ENCODE measurements around the gene ZNF576.

Gene ZNF576

GRCh38 chr19:43609872-43610271, 13.5 kb downstream of the ZNF576 start (continued):
- TF ChIP-seq, protein P1, sequence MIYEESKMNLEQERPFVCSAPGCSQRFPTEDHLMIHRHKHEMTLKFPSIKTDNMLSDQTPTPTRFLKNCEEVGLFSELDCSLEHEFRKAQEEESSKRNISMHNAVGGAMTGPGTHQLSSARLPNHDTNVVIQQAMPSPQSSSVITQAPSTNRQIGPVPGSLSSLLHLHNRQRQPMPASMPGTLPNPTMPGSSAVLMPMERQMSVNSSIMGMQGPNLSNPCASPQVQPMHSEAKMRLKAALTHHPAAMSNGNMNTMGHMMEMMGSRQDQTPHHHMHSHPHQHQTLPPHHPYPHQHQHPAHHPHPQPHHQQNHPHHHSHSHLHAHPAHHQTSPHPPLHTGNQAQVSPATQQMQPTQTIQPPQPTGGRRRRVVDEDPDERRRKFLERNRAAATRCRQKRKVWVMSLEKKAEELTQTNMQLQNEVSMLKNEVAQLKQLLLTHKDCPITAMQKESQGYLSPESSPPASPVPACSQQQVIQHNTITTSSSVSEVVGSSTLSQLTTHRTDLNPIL (CRISPR knock-in tag; IDR thresholded peaks at IDR 0.05; ENCODE audit: low read depth): no peak
- TF ChIP-seq ZNF565 (CRISPR knock-in tag; conservative IDR thresholded peaks at IDR 0.05; ENCODE audit: low read depth): no peak
- no peak for TF ChIP-seq SNAI2 (CRISPR knock-in tag; IDR thresholded peaks at IDR 0.05)
- TF ChIP-seq, protein P2, sequence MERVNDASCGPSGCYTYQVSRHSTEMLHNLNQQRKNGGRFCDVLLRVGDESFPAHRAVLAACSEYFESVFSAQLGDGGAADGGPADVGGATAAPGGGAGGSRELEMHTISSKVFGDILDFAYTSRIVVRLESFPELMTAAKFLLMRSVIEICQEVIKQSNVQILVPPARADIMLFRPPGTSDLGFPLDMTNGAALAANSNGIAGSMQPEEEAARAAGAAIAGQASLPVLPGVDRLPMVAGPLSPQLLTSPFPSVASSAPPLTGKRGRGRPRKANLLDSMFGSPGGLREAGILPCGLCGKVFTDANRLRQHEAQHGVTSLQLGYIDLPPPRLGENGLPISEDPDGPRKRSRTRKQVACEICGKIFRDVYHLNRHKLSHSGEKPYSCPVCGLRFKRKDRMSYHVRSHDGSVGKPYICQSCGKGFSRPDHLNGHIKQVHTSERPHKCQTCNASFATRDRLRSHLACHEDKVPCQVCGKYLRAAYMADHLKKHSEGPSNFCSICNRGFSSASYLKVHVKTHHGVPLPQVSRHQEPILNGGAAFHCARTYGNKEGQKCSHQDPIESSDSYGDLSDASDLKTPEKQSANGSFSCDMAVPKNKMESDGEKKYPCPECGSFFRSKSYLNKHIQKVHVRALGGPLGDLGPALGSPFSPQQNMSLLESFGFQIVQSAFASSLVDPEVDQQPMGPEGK (CRISPR knock-in tag; IDR thresholded peaks at IDR 0.05; ENCODE audit: borderline replicate concordance): no peak
- no peak for TF ChIP-seq PPARA (CRISPR knock-in tag; IDR thresholded peaks at IDR 0.05; ENCODE audit: borderline replicate concordance)
- TF ChIP-seq ISL1 (CRISPR knock-in tag; IDR thresholded peaks at IDR 0.05): no peak
- TF ChIP-seq ARNTL (CRISPR knock-in tag; IDR thresholded peaks at IDR 0.05; ENCODE audit: borderline replicate concordance, low read depth): no peak
- no peak for TF ChIP-seq TOX (CRISPR knock-in tag; IDR thresholded peaks at IDR 0.05; ENCODE audit: borderline replicate concordance)
- no peak for TF ChIP-seq ZFP3 (CRISPR knock-in tag; IDR thresholded peaks at IDR 0.05)
- TF ChIP-seq, protein P3, sequence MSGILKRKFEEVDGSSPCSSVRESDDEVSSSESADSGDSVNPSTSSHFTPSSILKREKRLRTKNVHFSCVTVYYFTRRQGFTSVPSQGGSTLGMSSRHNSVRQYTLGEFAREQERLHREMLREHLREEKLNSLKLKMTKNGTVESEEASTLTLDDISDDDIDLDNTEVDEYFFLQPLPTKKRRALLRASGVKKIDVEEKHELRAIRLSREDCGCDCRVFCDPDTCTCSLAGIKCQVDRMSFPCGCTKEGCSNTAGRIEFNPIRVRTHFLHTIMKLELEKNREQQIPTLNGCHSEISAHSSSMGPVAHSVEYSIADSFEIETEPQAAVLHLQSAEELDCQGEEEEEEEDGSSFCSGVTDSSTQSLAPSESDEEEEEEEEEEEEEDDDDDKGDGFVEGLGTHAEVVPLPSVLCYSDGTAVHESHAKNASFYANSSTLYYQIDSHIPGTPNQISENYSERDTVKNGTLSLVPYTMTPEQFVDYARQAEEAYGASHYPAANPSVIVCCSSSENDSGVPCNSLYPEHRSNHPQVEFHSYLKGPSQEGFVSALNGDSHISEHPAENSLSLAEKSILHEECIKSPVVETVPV (CRISPR knock-in tag; IDR thresholded peaks at IDR 0.05): no peak

GRCh38 chr19:43610493-43610892, 14.1 kb downstream of the ZNF576 start:
- ATAC-seq: no peak

DNA sequence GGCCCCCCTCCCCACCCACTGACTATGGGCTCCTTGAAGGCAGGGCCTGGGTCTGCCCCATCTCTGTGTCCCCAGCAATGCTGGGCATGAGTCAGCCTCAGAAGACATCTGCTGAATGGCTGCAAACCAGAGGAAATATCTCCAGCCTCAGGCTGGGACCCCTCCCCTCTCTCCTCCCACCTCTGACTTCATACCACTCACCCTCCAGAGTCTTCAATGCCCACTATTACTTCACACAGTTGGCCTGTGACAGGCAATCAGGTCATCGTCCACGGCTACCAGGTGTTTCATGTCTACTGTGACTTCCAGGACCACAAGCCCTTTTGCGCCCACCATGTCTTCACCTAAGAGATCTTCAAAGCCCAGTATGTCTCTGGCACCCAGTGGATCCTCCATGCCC, 15.4 kb downstream of the ZNF576 start, which contains the start of gene SRRM5:
SRRM5 (plus strand) TSS at position 301 of the 400 bp plus-strand sequence; CDS start at position 335, 34 bp downstream.
- TF ChIP-seq ZNF8 (CRISPR knock-in tag; IDR thresholded peaks at IDR 0.05) (no peak), ISL1 (CRISPR knock-in tag; IDR thresholded peaks at IDR 0.05) (no peak), BACH2 (CRISPR knock-in tag; IDR thresholded peaks at IDR 0.05; ENCODE audit: borderline replicate concordance) (no peak), POU6F1 (CRISPR knock-in tag; IDR thresholded peaks at IDR 0.05; ENCODE audit: borderline replicate concordance, low read depth) (no peak), ESRRG (CRISPR knock-in tag; IDR thresholded peaks at IDR 0.05) (no peak), CSDC2 (CRISPR knock-in tag; IDR thresholded peaks at IDR 0.05) (no peak), ZNF70 (CRISPR knock-in tag; IDR thresholded peaks at IDR 0.05) (no peak), ZFP3 (CRISPR knock-in tag; IDR thresholded peaks at IDR 0.05) (no peak)
- TF ChIP-seq, protein P1 (CRISPR knock-in tag; IDR thresholded peaks at IDR 0.05; ENCODE audit: low read depth): no peak
- ATAC-seq: no peak

More at GRCh38 chr19:43610493-43610892, 14.1 kb downstream of the ZNF576 start:
- TF ChIP-seq, protein P2 (CRISPR knock-in tag; IDR thresholded peaks at IDR 0.05; ENCODE audit: borderline replicate concordance): no peak
- TF ChIP-seq OSR1 (CRISPR knock-in tag; IDR thresholded peaks at IDR 0.05) (no peak), ZC3H10 (CRISPR knock-in tag; IDR thresholded peaks at IDR 0.05) (no peak), RARB (CRISPR knock-in tag; IDR thresholded peaks at IDR 0.05) (no peak), ISL1 (CRISPR knock-in tag; IDR thresholded peaks at IDR 0.05) (no peak), ZFP3 (CRISPR knock-in tag; IDR thresholded peaks at IDR 0.05) (no peak)
